GM12878 (cell line): Measurements from ENCODE around the gene CXCL12. TPM values are rescaled to one million over a fixed set of nuclear protein-coding genes. Genes with fewer than 3 reads are reported as not detected.

Experiments used
- ATAC-seq: fragments of 200-7000 bp; cut with Tn5 transposase; 3 replicates; pipeline ENCODE4 v1.9.1; 2020; ENCODE audit warnings: mild to moderate bottlenecking, moderate library complexity
- BruUV-seq: library from RNA; stranded (reverse); fragments of 400-500 nt; replicated peaks from 2 replicates; lab custom pipeline; 2021; lab: Mats Ljungman, UMichigan
- CTCF ChIA-PET: fragments of 300-600 bp; sonication (Branson Sonifier 250); formaldehyde crosslinking; extraction: SDS; loops from one replicate; lab custom pipeline; 2021; ENCODE audit warnings: inconsistent platforms; lab: Yijun Ruan, JAX
- POLR2A ChIA-PET: fragments of 350-600 bp; formaldehyde crosslinking; extraction: SDS; loops from one replicate; lab custom pipeline; 2021; ENCODE audit warnings: inconsistent platforms; lab: Charles Lee
- RAD21 ChIA-PET: fragments of 300-600 bp; sonication (Branson Sonifier 250); formaldehyde crosslinking; loops from one replicate; lab custom pipeline; 2023; ENCODE audit warnings: antibody characterized with exemption; ENCODE audit not compliant: unreplicated experiment; lab: Charles Lee
- SMC1A ChIA-PET: fragments of 300-600 bp; sonication (Branson Sonifier 250); formaldehyde crosslinking; loops from one replicate; lab custom pipeline; 2023; ENCODE audit not compliant: unreplicated experiment, uncharacterized antibody; lab: Charles Lee
- DNase-seq: peaks from one replicate; pipeline ENCODE4 v3.0.0-alpha.2; 2011; ENCODE audit warnings: low read depth, low spot score
- FAIRE-seq: peaks from 3 replicates; lab custom pipeline; 2011; peaks lifted over from hg19 to GRCh38; lab: Jason Lieb, UNC
- H2AFZ ChIP-seq: 2 replicates; pipeline ENCODE4 v1.6.0; 2011; ENCODE audit warnings: low read depth, low read length, control low read depth; ENCODE audit not compliant: control insufficient read depth
- H3K27ac ChIP-seq: 2 replicates; pipeline ENCODE4 v1.5.1; 2011; ENCODE audit warnings: control low read depth; ENCODE audit not compliant: control insufficient read depth, insufficient read depth
- H3K27me3 ChIP-seq, 2 experiments: replicated peaks in 1 of 2; 2 replicates each; pipeline versions ENCODE4 v1.6.0 to v1.6.1; 2011; ENCODE audit warnings: low read length in 1 of 2; ENCODE audit not compliant: control insufficient read depth in 2 of 2, insufficient read depth in 2 of 2
- H3K36me3 ChIP-seq, 2 experiments: 2 replicates each; pipeline ENCODE4 v1.5.1; 2011; ENCODE audit warnings: low read length in 1 of 2; ENCODE audit not compliant: control insufficient read depth in 2 of 2, insufficient read depth in 2 of 2
- H3K4me1 ChIP-seq: 2 replicates; pipeline ENCODE4 v1.6.1; 2011; ENCODE audit warnings: mild to moderate bottlenecking, low read length, moderate library complexity, mixed read lengths; ENCODE audit not compliant: control insufficient read depth, insufficient read depth
- H3K4me2 ChIP-seq: 2 replicates; pipeline ENCODE4 v1.6.0; 2011; ENCODE audit warnings: control low read depth; ENCODE audit not compliant: control insufficient read depth, insufficient read depth
- H3K4me3 ChIP-seq: fragments of 200-600 bp; sonication (generic); 2 replicates; pipeline ENCODE4 v1.5.1; 2016
- H3K79me2 ChIP-seq: 2 replicates; pipeline ENCODE4 v1.6.0; 2011; ENCODE audit warnings: low read length; ENCODE audit not compliant: control insufficient read depth, insufficient read depth
- H3K9ac ChIP-seq: 2 replicates; pipeline ENCODE4 v1.8.0; 2011; ENCODE audit warnings: low read length, control low read depth, mixed read lengths; ENCODE audit not compliant: control insufficient read depth, insufficient read depth
- H3K9me3 ChIP-seq: replicated peaks from 3 replicates; pipeline ENCODE4 v1.5.1; 2011; ENCODE audit warnings: mild to moderate bottlenecking, low read length; ENCODE audit not compliant: control insufficient read depth, insufficient read depth
- H4K20me1 ChIP-seq: 2 replicates; pipeline ENCODE4 v1.6.0; 2011; ENCODE audit not compliant: control insufficient read depth, insufficient read depth
- ATF2 ChIP-seq: IDR thresholded peaks from 2 replicates; pipeline ENCODE4 v1.6.1; 2012; ENCODE audit warnings: low read length, inconsistent platforms
- MEF2B ChIP-seq: fragments of 450-650 bp; IDR thresholded peaks from 2 replicates; pipeline ENCODE4 v1.6.1; 2018; ENCODE audit warnings: mild to moderate bottlenecking, moderate library complexity; ENCODE audit not compliant: partially characterized antibody, poor library complexity, severe bottlenecking
- PBX3 ChIP-seq: IDR thresholded peaks from 2 replicates; pipeline ENCODE4 v1.6.1; 2011; ENCODE audit warnings: mild to moderate bottlenecking, low read depth, low read length, moderate library complexity; ENCODE audit not compliant: insufficient replicate concordance
- SIX5 ChIP-seq: IDR thresholded peaks from 2 replicates; pipeline ENCODE4 v1.6.1; 2011; ENCODE audit warnings: mild to moderate bottlenecking, low read depth, low read length, moderate library complexity; ENCODE audit not compliant: severe bottlenecking
- SMARCA5 ChIP-seq: fragments of 450-650 bp; IDR thresholded peaks from 2 replicates; pipeline ENCODE4 v1.6.1; 2017; ENCODE audit warnings: mild to moderate bottlenecking
- TCF12 ChIP-seq: IDR thresholded peaks from 2 replicates; pipeline ENCODE4 v1.6.1; 2011; ENCODE audit warnings: low read depth, mild to moderate bottlenecking, low read length
- ZNF207 ChIP-seq: fragments of 450-650 bp; IDR thresholded peaks from 2 replicates; pipeline ENCODE4 v1.6.1; 2014; ENCODE audit warnings: antibody characterized with exemption, mild to moderate bottlenecking, borderline replicate concordance
- whole genome bisulfite sequencing: methylation state at CpG from one replicate; pipeline ENCODE4 v1.1.6; 2016; ENCODE audit warnings: low lambda C conversion rate; ENCODE audit not compliant: insufficient replicate concordance, insufficient coverage; ENCODE audit errors: missing lambda C conversion rate; 5-methylcytosine and 5-hydroxymethylcytosine counted together
- in situ Hi-C: fragments of 300-500 bp; cut with MboI; formaldehyde crosslinking; loops from 9 replicates; pipeline ENCODE4 v1.14.3; 2018; ENCODE audit warnings: mixed read lengths
- intact Hi-C: fragments of 100-400 bp; cut with micrococcal nuclease; formaldehyde crosslinking; loops from one replicate; pipeline ENCODE4 v1.14.2; 2022; ENCODE audit not compliant: unreplicated experiment
- polyA plus RNA-seq, 11 experiments: library from polyadenylated mRNA; depleted of rRNA in 4 of 11; unstranded in 6 of 11; stranded (reverse) in 5 of 11; fragments of >200 nt; fragmentation: Nextera tagmentation in 4 of 11; fragmentation: Illumina TruSeq in 1 of 11; extraction: Ambion mirVana in 4 of 11; extraction: Trizol in 1 of 11; gene quantifications; 1 replicate in 1 of 11; 2 replicates in 10 of 11; pipeline versions ENCODE4 v1.2.1 to v1.2.3, GENCODE V29; 2011 to 2016; ENCODE audit warnings: inconsistent platforms in 2 of 11, missing spikeins in 2 of 11, low read depth in 1 of 11
- total RNA-seq, 4 experiments: library from RNA; depleted of rRNA in 3 of 4; stranded (reverse); fragments of >200 nt in 3 of 4; fragmentation: Illumina TruSeq in 1 of 4; extraction: Trizol in 1 of 4; gene quantifications; 2 replicates each; pipeline versions ENCODE4 v1.2.1 to v1.2.3, GENCODE V29; 2013 to 2021

CXCL12 gene
- total and polyA plus RNA-seq, 10 of the 15 experiments (the other 5 are each of a cell fraction or from before 2014, with no cell fraction given): 0.03 to 4.5 (median 0.53) TPM

GRCh38 chr10:44402465-44403195 lies 17.7 kb upstream of the CXCL12 start:
- no TSS peak for BruUV-seq
- intact Hi-C loops (no loop called here), in situ Hi-C loops (loop anchor here (25.0 kb wide), 1 partner anchor 110 kb away; no protein-coding TSS in a partner anchor)
- no peak overlapping the region for H3K4me2 ChIP-seq
- H2AFZ ChIP-seq: no peak overlapping the region
- H4K20me1 ChIP-seq: no peaks in the 10 kb centered on the region
- H3K27ac ChIP-seq: no peak overlapping the region
- no peak overlapping the region for H3K9ac ChIP-seq
- H3K79me2 ChIP-seq: no peaks in the 10 kb centered on the region
- no peaks in the 10 kb centered on the region for H3K9me3 ChIP-seq
- TF ChIP-seq ATF2: no peak
- TF ChIP-seq TCF12: no peak
- no peak for TF ChIP-seq PBX3
- TF ChIP-seq ZNF207: no peak
- no peak for TF ChIP-seq SIX5
- no peak for TF ChIP-seq SMARCA5
- TF ChIP-seq MEF2B: no peak
- no peaks in the 10 kb centered on the region for H3K36me3 ChIP-seq
- no peaks in the 10 kb centered on the region for H3K4me1 ChIP-seq
- ChIA-PET CTCF (no interaction called here), SMC1A (interaction anchor here (1.3 kb wide), 1 partner anchor 17 kb away, joined by 5 read pairs; no protein-coding TSS in a partner anchor), RAD21 (interaction anchor here (1.2 kb wide), 1 partner anchor 16 kb away, joined by 3 read pairs; no protein-coding TSS in a partner anchor), POLR2A (no interaction called here)
- DNase-seq (no peak), FAIRE-seq (no peak), ATAC-seq (no peak)
- 10% methylated on average over 6 of the region's 6 CpGs for WGBS
- no peaks in the 10 kb centered on the region; a peak in 2 of 4 replicates for H3K27me3 ChIP-seq
- H3K4me3 ChIP-seq: no peak overlapping the region
